ENCODE measurements around the gene CATSPER3.

Gene CATSPER3

GRCh38 chr5:135038813-135039270 is 71.1 kb downstream of the CATSPER3 start:
- no peaks in the 10 kb centered on the region for H3K9me3 ChIP-seq
- no peaks in the 10 kb centered on the region for H3K36me3 ChIP-seq
- H3K27me3 ChIP-seq: peaks cover 90% of the 10 kb centered on the region
- DNase-seq: no peak
- H3K4me1 ChIP-seq: 0 out of 2 replicates have a peak, but pooled peaks cover 4% of the 10 kb centered on the region
- TF ChIP-seq, protein P1, sequence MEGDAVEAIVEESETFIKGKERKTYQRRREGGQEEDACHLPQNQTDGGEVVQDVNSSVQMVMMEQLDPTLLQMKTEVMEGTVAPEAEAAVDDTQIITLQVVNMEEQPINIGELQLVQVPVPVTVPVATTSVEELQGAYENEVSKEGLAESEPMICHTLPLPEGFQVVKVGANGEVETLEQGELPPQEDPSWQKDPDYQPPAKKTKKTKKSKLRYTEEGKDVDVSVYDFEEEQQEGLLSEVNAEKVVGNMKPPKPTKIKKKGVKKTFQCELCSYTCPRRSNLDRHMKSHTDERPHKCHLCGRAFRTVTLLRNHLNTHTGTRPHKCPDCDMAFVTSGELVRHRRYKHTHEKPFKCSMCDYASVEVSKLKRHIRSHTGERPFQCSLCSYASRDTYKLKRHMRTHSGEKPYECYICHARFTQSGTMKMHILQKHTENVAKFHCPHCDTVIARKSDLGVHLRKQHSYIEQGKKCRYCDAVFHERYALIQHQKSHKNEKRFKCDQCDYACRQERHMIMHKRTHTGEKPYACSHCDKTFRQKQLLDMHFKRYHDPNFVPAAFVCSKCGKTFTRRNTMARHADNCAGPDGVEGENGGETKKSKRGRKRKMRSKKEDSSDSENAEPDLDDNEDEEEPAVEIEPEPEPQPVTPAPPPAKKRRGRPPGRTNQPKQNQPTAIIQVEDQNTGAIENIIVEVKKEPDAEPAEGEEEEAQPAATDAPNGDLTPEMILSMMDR (IDR thresholded peaks at IDR 0.05; ENCODE audit: low read depth, low read length): no peak
- H3K4me3 ChIP-seq (ENCODE audit: low read depth, low read length): no peak overlapping the region

- Histone ChIP-seq H3K36me3 (no peaks in the 10 kb centered on the region), H3K4me1 (0 out of 2 replicates have a peak, but pooled peaks cover 3% of the 10 kb centered on the region), H3K9me3 (no peaks in the 10 kb centered on the region), H3K4me3 (ENCODE audit: low read depth, low read length) (no peak overlapping the region), H3K27me3 (peaks cover 93% of the 10 kb centered on the region)
- DNase-seq: no peak
- TF ChIP-seq, protein P1 (IDR thresholded peaks at IDR 0.05; ENCODE audit: low read depth, low read length): no peak
Observed at GRCh38 chr5:135039271-135040033, 71.7 kb downstream of the CATSPER3 start.

GRCh38 chr5:135040034-135040332 is 72.3 kb downstream of the CATSPER3 start:
- TF ChIP-seq, protein P1 (IDR thresholded peaks at IDR 0.05; ENCODE audit: low read depth, low read length): no peak
- Histone ChIP-seq H3K36me3 (no peaks in the 10 kb centered on the region), H3K4me3 (ENCODE audit: low read depth, low read length) (no peak overlapping the region), H3K4me1 (no peaks in the 10 kb centered on the region), H3K9me3 (no peaks in the 10 kb centered on the region), H3K27me3 (peaks cover 89% of the 10 kb centered on the region)
- no peak for DNase-seq

DNA sequence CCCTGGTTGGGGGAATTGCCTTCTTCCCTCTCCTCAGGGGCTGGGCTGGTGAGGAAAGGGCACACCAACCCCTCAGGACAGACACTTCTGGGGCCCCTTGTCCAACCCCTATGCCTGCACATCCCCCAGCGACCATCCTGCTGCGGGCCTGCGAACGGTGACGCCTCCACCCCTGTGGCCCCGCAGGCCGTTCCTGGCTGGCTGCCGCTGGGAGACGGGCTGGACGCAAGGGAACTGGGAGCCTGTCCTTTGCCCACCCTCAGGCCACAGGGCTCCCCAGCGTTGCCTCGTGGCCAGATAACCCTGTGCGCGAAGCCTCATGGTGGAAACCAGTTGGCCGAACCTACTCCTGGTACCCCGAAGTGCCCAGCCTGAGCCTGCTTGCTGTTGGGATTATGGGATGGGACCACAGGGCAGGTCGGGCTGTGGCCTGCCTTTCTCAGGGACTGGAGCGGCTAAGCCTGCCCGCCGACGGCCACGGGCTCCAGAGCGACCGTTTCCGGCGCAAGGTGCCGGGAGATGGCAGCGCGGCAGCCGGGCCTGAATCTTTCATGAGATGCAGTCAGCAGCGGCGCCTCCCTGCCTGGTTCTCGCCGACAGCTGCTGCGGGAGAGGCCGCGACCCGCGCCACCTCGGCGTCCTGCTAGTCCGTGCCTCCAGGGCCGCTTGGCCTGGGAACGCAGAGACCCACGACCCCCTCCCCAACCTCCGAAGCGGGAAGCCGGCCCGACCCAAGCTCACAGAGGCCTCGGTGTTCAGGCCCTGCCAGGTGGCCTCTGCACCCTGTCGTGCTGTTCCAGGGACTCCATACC is 72.8 kb downstream of the CATSPER3 start:
- H3K36me3 ChIP-seq: no peaks in the 10 kb centered on the region
- TF ChIP-seq, protein P1 (IDR thresholded peaks at IDR 0.05; ENCODE audit: low read depth, low read length): no peak
- H3K9me3 ChIP-seq: no peaks in the 10 kb centered on the region
- peaks cover 87% of the 10 kb centered on the region for H3K27me3 ChIP-seq
- H3K4me3 ChIP-seq (ENCODE audit: low read depth, low read length): peak overlapping the region; percentile 20; the same call in 1 of the 2 replicates
- DNase-seq: no peak
- H3K4me1 ChIP-seq: no peaks in the 10 kb centered on the region

DNA sequence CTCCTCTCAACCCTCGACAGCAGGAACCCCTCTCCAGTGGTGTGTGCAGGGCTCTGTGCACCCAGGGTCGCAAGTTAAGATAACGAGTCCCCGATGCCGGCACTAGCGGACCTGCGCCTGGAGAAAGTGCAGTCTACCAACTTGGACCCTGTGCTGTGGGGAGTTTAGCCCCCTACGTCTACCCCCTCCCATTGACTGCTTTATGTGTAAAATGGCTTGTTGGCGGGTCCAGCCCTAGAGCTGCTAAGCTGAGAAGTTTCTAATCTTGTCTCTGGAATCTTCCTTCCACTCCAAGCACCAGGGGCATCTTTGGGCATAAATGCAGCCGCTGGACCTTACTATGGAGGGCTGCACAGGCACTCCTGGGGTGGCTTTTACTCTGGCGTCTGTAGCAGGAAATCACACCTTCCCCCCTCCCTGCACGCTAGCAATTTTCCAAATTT is 73.5 kb downstream of the CATSPER3 start:
- Histone ChIP-seq H3K36me3 (no peaks in the 10 kb centered on the region), H3K27me3 (peaks cover 86% of the 10 kb centered on the region), H3K4me1 (no peaks in the 10 kb centered on the region), H3K4me3 (ENCODE audit: low read depth, low read length) (no peak overlapping the region), H3K9me3 (no peaks in the 10 kb centered on the region)
- DNase-seq: no peak
- TF ChIP-seq, protein P1 (IDR thresholded peaks at IDR 0.05; ENCODE audit: low read depth, low read length): no peak
